Measurements from ENCODE around the gene SF1.

SF1 gene

DNA sequence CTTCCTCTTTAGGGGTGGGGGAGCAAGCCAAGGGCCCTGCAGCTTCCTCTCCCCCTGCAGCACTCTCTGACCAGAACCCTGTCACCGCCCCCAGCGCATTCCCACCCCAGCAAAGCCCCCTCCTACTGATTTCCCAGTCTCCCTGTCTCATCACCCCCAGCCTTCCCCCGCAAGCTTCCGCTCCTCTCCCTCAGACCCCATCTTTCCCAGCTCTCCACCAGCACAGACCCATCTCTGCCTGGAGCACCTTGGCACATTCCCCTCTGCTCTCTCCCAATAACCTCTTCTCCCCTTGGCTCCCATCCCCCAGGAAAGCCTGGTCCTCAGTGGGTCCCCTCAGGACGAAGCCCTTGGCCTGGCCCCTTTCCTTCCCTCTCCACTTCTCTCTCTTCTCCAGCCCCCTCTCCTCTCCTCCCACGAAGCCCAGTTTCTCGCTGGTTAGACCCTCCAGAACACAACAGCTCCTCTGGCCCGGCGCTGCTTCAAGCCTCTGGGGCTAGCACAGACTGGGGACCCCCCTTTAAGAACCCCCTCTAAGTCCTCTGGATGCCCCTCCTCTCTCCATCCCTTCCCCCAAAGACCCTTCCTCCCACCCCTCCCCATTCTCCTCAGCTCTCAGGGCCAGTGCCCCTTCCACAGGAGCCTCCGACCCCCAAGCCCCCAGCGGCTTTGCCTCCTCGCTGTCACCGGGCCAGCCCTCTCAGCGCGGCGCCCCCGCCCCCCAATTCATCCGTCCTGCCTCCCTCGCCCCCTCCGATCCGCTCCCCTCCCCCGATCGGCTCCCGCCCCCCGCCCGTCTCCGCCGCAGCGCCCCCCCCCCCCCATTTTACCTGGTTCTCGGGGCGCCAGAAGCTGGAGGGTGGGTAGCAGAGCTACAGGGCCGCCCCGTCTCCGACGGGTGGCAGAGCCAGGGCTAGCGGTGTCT lies 55.9 kb downstream of the SF1 start:
- no peak overlapping the region for H3K27ac ChIP-seq
- TF ChIP-seq ZFX (IDR thresholded peaks at IDR 0.05) = no peak
- TF ChIP-seq, protein P1, sequence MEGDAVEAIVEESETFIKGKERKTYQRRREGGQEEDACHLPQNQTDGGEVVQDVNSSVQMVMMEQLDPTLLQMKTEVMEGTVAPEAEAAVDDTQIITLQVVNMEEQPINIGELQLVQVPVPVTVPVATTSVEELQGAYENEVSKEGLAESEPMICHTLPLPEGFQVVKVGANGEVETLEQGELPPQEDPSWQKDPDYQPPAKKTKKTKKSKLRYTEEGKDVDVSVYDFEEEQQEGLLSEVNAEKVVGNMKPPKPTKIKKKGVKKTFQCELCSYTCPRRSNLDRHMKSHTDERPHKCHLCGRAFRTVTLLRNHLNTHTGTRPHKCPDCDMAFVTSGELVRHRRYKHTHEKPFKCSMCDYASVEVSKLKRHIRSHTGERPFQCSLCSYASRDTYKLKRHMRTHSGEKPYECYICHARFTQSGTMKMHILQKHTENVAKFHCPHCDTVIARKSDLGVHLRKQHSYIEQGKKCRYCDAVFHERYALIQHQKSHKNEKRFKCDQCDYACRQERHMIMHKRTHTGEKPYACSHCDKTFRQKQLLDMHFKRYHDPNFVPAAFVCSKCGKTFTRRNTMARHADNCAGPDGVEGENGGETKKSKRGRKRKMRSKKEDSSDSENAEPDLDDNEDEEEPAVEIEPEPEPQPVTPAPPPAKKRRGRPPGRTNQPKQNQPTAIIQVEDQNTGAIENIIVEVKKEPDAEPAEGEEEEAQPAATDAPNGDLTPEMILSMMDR (conservative IDR thresholded peaks at IDR 0.05) = no peak

DNA sequence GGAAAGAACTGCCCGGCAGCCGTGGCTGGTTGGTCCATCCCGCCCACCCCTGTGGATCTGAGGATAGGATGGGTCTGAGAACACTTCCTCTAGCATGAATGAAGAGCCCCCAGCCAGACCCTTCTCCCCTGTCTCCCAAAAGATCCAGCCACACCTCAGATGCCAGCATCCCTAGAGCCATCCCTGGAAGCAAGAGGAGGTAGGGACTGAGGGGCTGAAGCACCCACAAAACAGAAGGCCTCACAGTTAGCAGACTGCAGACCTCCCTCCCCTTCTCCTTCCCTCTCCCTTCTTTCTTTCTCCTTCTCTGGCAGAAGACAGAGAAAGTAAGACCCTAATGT lies 57.0 kb downstream of the SF1 start:
- no peak overlapping the region for H3K27ac ChIP-seq
- TF ChIP-seq, protein P1 (conservative IDR thresholded peaks at IDR 0.05) = no peak
- TF ChIP-seq ZFX (IDR thresholded peaks at IDR 0.05) = no peak

DNA sequence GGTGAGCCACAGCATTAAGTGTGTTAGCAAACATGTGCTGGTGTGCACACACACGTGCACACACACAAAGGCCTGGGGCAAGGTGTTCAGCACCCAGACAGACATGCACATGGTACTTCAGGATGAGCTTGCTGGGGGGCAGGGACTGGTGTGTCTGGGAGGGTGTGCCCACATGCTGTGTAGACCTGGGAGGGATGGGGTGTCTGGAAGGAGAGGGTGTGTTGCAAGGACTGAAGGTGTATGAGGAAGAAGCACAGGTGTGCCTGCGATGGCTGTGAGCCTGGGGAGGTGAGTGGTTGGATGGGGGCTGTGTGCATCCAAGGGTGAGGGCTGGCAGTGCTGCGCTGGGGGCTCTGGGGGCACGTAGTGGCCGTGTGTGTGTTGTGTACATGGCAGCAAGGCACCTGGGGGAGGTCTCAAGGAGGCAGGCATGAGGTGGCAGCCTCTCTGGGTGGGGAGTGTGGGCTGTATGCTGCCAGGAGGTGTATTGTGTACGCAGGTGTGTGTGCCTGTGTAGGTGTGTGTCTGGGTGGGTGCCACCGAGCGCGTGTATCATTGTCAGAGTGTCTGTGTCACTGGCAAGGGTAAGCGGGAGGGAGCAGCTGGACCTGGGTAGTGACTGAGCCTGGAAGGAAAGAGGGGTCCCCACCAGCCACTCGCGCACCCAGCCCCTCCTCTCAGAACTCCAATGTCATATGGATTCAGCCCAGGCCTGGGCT lies 57.5 kb downstream of the SF1 start:
- TF ChIP-seq ZFX (IDR thresholded peaks at IDR 0.05) = no peak
- TF ChIP-seq, protein P1 (conservative IDR thresholded peaks at IDR 0.05) = no peak
- H3K27ac ChIP-seq = no peak overlapping the region

DNA sequence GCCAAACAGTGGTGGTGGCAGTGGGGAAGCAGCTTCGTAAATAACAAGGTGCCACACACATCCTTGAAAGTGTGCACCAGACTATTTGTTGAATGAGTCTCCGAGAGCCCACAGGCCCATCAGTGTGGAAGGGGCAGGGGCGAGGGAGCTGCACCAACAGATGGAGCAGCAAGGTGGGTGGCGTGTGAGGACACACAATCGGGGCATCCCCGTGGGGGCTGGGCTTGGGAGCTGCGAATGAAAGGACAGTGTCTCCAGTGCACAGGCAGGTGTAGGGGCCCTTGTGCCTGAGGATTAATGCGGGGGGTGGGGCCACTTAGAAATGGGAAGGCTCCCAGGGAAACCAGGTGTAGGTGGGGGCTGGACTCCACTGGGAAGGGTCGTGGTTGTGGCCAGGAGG lies 58.2 kb downstream of the SF1 start:
- no peak overlapping the region for H3K27ac ChIP-seq
- no peak for TF ChIP-seq ZFX (IDR thresholded peaks at IDR 0.05)
- TF ChIP-seq, protein P1 (conservative IDR thresholded peaks at IDR 0.05) = no peak

DNA sequence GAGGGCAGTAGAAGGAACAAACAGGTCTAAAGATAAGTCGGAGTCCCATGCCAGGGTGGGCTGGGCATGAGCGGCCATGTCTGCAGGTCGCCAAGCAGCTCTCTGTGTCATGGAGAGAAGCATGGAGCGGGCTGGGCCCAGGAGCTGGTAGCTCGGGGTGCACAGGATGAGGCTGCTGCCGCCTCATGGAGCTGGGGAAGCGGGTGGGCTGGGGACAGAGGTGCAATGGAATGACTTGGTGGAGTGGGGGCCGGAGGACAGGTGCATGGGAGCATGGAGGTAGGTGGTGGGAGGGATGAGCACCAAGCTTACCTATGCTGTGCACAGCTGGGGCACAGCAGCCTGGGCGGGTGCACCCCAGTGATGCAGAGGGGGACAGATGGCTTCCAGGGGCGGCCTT lies 58.9 kb downstream of the SF1 start:
- TF ChIP-seq, protein P1 (conservative IDR thresholded peaks at IDR 0.05) = no peak
- TF ChIP-seq ZFX (IDR thresholded peaks at IDR 0.05) = no peak
- no peak overlapping the region for H3K27ac ChIP-seq

DNA sequence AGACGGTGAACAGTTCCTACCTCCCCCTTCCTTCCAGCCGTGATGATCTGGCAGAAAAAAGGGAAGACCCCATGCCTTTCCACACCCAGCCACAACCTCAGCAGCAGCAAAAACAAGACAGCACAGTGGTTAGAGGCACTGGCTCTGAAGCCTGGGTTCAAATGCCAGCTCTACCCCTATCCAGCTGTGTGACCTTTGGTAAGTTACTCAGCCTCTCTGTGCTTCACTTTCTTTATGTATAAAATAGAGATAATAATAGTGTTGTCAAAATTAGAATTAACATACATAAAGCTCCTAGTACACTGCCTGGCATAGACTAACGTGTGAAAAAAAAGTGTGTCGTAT lies 59.6 kb downstream of the SF1 start:
- no peak for TF ChIP-seq ZFX (IDR thresholded peaks at IDR 0.05)
- TF ChIP-seq, protein P1 (conservative IDR thresholded peaks at IDR 0.05) = no peak
- no peak overlapping the region for H3K27ac ChIP-seq

DNA sequence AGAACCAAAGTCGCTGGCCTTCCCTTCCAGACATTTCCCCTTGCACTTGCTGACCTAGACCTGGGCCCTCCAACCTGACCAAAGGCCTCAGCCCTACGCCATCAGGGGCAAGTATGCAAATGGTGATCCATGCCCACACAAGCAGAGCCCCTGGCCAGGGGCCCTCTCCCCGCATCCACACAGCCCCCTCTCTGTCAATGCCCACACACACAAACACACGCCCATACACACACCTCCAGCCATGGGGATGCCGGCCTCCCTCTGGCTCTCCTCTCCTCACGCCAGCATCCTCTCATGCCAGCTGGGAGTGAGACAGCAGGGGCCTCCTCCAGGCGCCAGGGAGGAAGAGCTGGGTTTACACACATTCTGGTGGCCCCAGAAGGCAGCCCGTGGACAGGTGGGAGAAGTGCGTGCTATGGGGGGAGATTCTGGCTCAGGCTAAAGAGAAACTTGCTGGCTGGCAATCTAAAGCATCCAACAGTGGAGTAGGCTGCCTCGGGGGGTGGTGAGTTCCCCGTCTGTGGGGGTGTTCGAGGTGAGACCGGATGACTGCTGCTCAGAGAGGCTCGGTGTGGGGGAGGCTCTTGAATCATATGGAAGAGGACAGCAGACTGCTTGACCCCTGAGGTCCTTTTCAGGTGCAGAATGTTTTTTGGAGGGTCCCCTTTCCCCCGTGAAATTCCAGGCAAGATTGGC lies 60.1 kb downstream of the SF1 start:
- TF ChIP-seq, protein P1 (conservative IDR thresholded peaks at IDR 0.05) = no peak
- no peak for TF ChIP-seq ZFX (IDR thresholded peaks at IDR 0.05)
- no peak overlapping the region for H3K27ac ChIP-seq

All from C4-2B (cell line).